Liver (tissue), 9 donors: ENCODE data around the gene NTNG2. TPM values are rescaled to one million over a fixed set of nuclear protein-coding genes. Genes with fewer than 3 reads are reported as not detected.

ENCODE experiments used
- DNase-seq: peaks from one replicate; pipeline ENCODE4 v3.0.0-alpha.2; 2017; ENCODE audit warnings: low spot score
- H3K27ac ChIP-seq, 2 donors: one replicate each; pipeline ENCODE4 v1.7.0; 2013; ENCODE audit warnings: inconsistent platforms in 2 of 2, low read length in 2 of 2, control low read depth in 1 of 2, low read depth in 1 of 2, mild to moderate bottlenecking in 1 of 2
- H3K27me3 ChIP-seq, 4 donors: one replicate each; pipeline versions ENCODE4 v1.6.1 to v1.7.0; 2013; ENCODE audit warnings: low read length in 3 of 4, inconsistent platforms in 1 of 4, mild to moderate bottlenecking in 1 of 4, moderate library complexity in 1 of 4; ENCODE audit not compliant: control insufficient read depth in 4 of 4, insufficient read depth in 4 of 4
- H3K36me3 ChIP-seq, 4 donors: one replicate each; pipeline versions ENCODE4 v1.6.1 to v1.7.0; 2013; ENCODE audit warnings: low read length in 3 of 4, mild to moderate bottlenecking in 3 of 4, low read depth in 1 of 4, moderate library complexity in 1 of 4; ENCODE audit not compliant: control insufficient read depth in 4 of 4, insufficient read depth in 3 of 4
- H3K4me1 ChIP-seq, 4 donors: one replicate each; pipeline versions ENCODE4 v1.6.1 to v1.7.0; 2013; ENCODE audit warnings: low read length in 3 of 4, mild to moderate bottlenecking in 3 of 4, moderate library complexity in 1 of 4; ENCODE audit not compliant: control insufficient read depth in 4 of 4, insufficient read depth in 4 of 4
- H3K4me3 ChIP-seq, 3 donors: one replicate each; pipeline versions ENCODE4 v1.6.1 to v1.7.0; 2013; ENCODE audit warnings: low read length in 3 of 3, control low read depth in 1 of 3, low read depth in 1 of 3, mild to moderate bottlenecking in 1 of 3
- H3K9ac ChIP-seq, 2 donors: one replicate each; pipeline ENCODE4 v1.7.0; 2013; ENCODE audit warnings: low read length in 2 of 2, mild to moderate bottlenecking in 2 of 2, moderate library complexity in 2 of 2, control low read depth in 1 of 2, low read depth in 1 of 2
- H3K9me3 ChIP-seq, 4 donors: one replicate each; pipeline versions ENCODE4 v1.6.1 to v1.7.0; 2013; ENCODE audit warnings: low read length in 3 of 4; ENCODE audit not compliant: control insufficient read depth in 4 of 4
- HNF4A ChIP-seq, 2 donors: conservative IDR thresholded peaks; 2 replicates each; pipeline ENCODE4 v1.6.1; 2016; ENCODE audit warnings: antibody characterized with exemption in 2 of 2, mild to moderate bottlenecking in 2 of 2
- JUND ChIP-seq, 2 donors: IDR thresholded peaks; 2 replicates each; pipeline ENCODE4 v1.6.1; 2016; ENCODE audit warnings: antibody characterized with exemption in 2 of 2
- WGBS: extraction: QIAGEN DNeasy Blood & Tissue Kit; methylation state at CpG from one replicate; pipeline ENCODE4 v1.1.7; 2013; 5-methylcytosine and 5-hydroxymethylcytosine counted together
- polyA plus RNA-seq, 2 donors: library from polyadenylated mRNA; stranded (reverse) in 1 of 2; unstranded in 1 of 2; fragments of 200-250 nt in 1 of 2; fragments of >200 nt in 1 of 2; fragmentation: Nextera tagmentation in 1 of 2; extraction: Ambion mirVana in 1 of 2; gene quantifications; one replicate each; pipeline versions ENCODE4 v1.2.1 to v1.2.3, GENCODE V29; 2013 to 2015
- total RNA-seq, 2 donors: library from RNA; depleted of rRNA; stranded (reverse); fragments of >200 nt; gene quantifications; one replicate each; pipeline ENCODE4 v1.2.3, GENCODE V29; 2014
- donor health status: healthy.
- donor health status: healthy.
- donor health status: healthy.
- donor health status: healthy.
- donor health status: healthy.

The NTNG2 gene
- total and polyA plus RNA-seq, 4 donors = 0.12 to 0.42 (median 0.28) TPM; not detected in 1

DNA sequence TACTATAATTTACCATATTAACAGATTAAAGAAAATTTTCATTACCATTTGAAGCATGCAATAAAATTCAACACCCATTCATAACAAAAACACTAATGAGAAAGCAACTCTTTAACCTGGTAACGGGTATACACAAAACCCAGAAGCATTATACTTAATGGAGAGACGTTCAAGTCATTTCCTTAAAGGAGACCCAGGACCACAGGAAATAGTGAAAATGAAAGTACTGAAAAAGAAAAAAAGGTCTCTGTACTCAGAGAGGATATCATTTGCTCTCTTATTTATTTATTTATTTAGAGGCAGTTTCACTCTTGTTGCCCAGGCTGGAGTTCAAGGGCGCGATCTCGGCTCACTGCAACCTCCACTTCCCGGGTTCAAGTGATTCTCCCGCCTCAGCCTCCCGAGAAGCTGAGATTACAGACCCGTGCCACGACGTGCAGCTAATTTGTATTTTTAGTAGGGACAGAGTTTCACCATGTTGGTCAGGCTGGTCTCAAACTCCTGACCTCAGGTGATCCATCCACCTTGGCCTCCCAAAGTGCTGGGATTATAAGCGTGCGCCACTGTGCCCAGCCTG lies 131.4 kb downstream of the NTNG2 start:
- no peak for DNase-seq
- H3K4me1 ChIP-seq = peaks cover 0 to 2% (median 0%) of the 10 kb centered on the region in 4 donors
- 81% methylated on average over 13 of the region's 13 CpGs for WGBS
- H3K36me3 ChIP-seq = peaks cover 15 to 53% (median 48%) of the 10 kb centered on the region in 4 donors
- no peak overlapping the region for H3K4me3 ChIP-seq
- no peak overlapping the region for H3K27ac ChIP-seq
- H3K9me3 ChIP-seq = no peaks in the 10 kb centered on the region
- no peaks in the 10 kb centered on the region for H3K27me3 ChIP-seq
- no peak overlapping the region for H3K9ac ChIP-seq
- TF ChIP-seq HNF4A (conservative IDR thresholded peaks at IDR 0.05) = no peak
- no peak for TF ChIP-seq JUND (IDR thresholded peaks at IDR 0.05)

Other genes starting within 250 kb of the NTNG2 start
- 1 to 10 TPM; 4.6 to 5.1 TPM for gene MED27, start 82.2 kb upstream of the NTNG2 start, total RNA-seq
- 1 to 10 TPM; 5.8 to 7.9 TPM for gene MED27, start 82.2 kb upstream of the NTNG2 start, polyA plus RNA-seq
- 10 to 100 TPM; 27.3 to 60.2 TPM for gene SETX, start 192.9 kb downstream of the NTNG2 start, total RNA-seq
- gene SETX, start 192.9 kb downstream of the NTNG2 start, polyA plus RNA-seq = 10 to 100 TPM in 1 of 2 donors, 1 to 10 TPM in 1; 8.6 to 12.0 TPM
- gene TTF1, start 244.8 kb downstream of the NTNG2 start, total RNA-seq = 1 to 10 TPM; 2.8 to 6.1 TPM
- 1 to 10 TPM; 1.9 to 2.4 TPM for gene TTF1, start 244.8 kb downstream of the NTNG2 start, polyA plus RNA-seq
- not detected for gene CFAP77, start 248.2 kb downstream of the NTNG2 start, total RNA-seq
- gene CFAP77, start 248.2 kb downstream of the NTNG2 start, polyA plus RNA-seq = not detected